ENCODE measurements around the gene HES7.
"Not testable (repeated sequence)": the region's sequence is repeated elsewhere in the genome, so short reads cannot be mapped to it uniquely, and the experiment has no call there.

Gene HES7

GRCh38 chr17:8105957-8106398 is 17.9 kb downstream of the HES7 start:
- no peak for DNase-seq (ENCODE audit: low read depth in 4 of 4, low spot score in 1 of 4)

DNA sequence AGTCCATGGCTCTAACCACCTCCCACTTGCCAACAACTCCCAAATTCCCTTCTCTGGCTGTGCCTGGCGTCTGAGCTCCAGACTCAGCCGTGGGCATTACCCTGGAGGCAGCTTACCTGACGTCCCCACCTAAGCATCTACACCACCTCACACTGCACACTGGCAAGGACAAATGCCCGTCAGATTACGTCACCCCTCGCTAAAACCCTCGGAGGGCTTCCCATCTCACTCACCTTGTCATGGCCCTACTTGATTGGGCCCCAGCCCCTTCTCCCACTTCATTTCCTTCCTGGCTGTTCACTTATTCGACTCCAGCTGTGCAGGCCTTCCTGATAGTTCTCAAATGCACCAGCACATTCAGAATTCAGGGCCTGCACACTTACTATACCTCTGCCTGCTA is 19.0 kb downstream of the HES7 start:
- no peak for DNase-seq (ENCODE audit: low read depth in 4 of 4, low spot score in 1 of 4)

DNA sequence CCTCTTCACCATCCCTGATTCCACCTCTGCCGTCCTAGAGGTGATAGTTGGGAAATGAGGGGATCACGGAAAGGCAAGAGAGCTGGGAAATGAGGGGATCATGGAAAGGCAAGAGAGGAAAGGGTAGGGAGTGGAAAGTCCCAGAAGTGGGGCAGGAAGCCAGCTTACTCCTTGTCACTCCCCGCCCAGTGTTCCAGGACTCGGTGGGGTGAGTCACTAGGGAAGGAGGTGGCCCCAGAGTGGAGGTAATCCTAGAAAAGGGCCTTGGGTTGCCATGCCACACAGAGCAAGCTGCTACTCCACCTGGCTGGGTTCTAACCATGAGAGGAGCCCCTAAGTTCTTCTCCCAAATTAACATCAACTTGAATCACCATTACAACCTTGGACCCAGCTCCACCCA is 20.4 kb downstream of the HES7 start:
- no peak for DNase-seq (ENCODE audit: low read depth in 4 of 4, low spot score in 1 of 4)

DNA sequence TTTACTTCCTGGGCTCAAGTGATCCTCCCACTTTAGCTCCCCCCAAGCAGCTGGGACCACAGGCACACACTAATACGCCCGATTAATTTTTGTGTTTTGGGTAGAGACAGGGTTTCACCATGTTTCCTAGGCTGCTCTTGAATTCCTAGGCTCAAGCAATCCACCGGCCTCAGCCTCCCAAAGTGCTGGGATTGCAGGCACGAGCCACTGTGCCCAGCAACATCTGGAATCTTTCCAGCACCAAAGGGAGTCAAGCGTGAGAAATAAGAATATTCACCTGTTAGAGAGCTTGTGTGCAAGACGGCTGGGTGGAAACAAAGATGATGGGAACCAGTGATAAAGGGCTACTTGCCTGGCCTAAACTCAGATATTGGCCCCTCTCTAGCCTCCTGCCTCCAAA is 22.2 kb downstream of the HES7 start:
- no peak for DNase-seq (ENCODE audit: low read depth in 4 of 4, low spot score in 1 of 4)

DNA sequence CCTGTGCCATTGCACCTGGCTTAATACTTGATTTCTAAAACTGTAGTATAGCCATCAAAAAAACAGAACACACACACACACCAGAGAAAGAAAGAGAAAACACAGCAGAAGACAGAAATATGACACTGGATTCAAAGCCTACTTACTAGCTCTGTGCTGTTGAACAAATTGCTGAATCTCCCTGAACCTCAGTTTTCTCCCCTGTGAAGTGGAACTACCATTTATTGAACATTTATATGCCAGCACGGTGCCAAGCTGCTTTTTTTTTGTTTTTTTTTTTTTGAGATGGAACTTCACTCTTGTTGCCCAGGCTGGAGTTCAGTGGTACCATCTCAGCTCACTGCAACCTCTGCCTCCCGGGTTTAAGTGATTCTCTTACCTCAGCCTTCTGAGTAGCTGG is 23.1 kb downstream of the HES7 start:
- no peak for DNase-seq (ENCODE audit: low read depth in 4 of 4, low spot score in 1 of 4)

GRCh38 chr17:8100111-8100510 is 23.8 kb downstream of the HES7 start:
- no peak for DNase-seq (ENCODE audit: low read depth in 4 of 4, low spot score in 1 of 4)

GRCh38 chr17:8096541-8096940 is 27.4 kb downstream of the HES7 start:
- DNase-seq (ENCODE audit: low read depth in 4 of 4, low spot score in 1 of 4): no peak

DNA sequence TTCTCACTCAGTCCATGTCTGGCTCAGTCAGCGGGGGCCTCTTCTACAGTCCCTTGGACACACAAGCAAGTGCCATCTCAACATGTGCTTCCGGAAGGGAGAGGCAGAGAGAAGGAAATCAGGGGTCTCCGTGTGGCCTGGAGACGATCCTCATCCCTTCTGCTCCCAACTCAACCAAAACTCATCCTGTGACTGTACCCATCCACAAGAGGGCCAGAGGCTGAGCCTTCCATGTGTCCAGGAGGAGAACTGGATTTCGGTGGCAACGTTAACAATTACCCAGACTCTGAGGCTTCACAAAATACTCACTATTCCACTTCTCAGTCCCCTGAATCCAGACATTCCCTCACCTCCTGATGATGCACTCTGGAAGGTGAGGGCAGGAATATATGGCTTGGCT is 28.5 kb downstream of the HES7 start:
- DNase-seq (ENCODE audit: low read depth in 4 of 4, low spot score in 1 of 4): no peak

DNA sequence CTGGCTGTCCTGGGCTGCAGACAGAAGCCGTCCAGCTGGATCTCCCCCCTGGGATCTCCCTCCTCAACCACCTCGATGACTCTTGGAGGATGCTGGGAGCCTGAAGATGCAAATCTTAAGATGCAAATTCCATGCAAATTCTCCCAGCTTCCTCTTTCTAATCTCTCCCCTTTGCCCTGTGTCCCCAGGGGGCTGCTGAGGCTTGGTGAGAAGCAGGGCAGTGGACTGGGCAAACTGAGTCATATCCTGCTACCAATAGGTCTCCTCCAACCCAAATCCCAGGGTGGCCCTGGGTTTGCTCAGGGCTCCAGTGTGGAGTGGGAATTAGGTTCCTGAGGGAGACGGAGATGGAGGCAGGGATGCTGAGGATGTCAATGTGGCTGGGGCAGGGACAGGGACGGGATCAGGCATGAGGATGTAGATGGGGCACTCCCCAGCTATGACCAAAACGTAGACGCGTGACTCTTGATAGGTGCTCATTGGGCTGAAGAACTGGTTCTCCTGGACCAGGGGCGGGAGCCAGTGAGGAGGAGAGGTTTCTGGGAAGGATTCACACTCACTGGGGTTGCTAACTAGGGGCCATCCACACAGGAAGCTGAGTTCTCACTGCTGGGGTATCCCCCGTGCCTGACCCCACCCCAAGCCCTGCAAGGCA is 32.7 kb downstream of the HES7 start:
- DNase-seq (ENCODE audit: low read depth in 4 of 4, low spot score in 1 of 4): no peak

DNA sequence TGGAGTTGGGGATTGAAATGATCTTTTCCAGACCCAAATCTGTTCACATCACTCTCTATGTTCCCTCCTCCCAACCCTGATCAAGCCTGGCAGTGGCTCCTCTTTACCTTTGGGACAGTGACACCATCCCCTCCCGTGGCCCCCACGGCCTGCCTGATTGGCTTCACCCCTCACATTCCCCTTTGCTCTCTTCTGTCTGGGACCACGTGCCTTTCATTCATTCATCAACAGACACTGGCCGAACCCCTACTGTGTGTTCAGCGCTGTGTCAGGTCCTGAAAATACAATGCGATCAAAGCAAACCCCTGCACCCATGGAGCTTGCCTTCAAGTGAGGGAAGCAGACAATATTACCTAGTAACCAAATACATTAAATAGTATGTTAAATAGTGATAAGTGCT is 34.2 kb downstream of the HES7 start:
- no peak for DNase-seq (ENCODE audit: low read depth in 4 of 4, low spot score in 1 of 4)

GRCh38 chr17:8087952-8088230 is 36.0 kb downstream of the HES7 start:
- no peak for DNase-seq (ENCODE audit: low read depth in 4 of 4, low spot score in 1 of 4)

DNA sequence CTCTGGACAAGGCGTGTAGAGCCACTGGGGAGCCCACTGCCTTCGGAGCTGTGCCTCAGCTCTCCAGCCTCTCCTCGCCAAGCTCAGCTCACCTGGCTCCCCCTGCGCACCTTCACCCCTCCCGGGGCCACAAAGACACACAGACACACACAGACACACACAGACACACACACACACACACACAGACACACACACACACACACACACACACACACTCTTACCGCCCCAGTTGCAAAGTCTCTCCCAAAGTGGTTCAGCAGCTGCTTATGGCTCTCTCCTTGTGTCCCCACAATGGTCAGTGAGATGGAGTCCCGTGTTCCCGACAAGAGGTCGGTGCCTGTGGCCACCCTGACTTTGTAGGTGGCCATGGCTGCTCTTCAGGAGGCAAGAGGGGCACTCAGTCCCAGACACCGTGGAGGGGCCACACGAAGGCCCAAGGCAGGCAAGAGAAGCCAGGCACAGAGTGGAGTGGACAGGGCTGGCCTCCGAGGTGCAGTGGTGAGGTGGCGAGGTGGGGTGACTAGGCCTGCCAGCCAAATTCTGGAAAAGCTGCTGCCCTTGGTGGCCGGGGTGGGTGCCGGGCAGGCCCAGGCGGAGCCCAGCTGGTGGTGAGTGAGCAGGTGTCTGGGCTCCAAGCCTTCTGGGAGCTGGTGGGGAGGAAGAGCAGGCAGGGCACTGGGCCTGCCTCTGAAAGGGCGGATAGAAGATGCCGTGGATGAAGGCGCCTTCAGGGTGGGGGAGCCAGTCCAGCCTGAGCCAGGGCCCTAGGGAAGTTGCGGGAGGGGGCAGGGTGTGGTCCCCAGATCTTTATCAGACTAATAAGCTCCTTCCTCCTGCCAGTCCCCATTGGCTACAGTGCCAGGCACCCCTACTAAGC is 36.6 kb downstream of the HES7 start, which contains the start of gene ALOX12B:
ALOX12B (minus strand) TSS at position 642 of the 877 bp plus-strand sequence; CDS start at position 368, 274 bp downstream.
- no peak for DNase-seq (ENCODE audit: low read depth in 4 of 4, low spot score in 1 of 4)

GRCh38 chr17:8084250-8084649 is 39.7 kb downstream of the HES7 start:
- no peak for DNase-seq (ENCODE audit: low read depth in 4 of 4, low spot score in 1 of 4)

- no peak for DNase-seq (ENCODE audit: low read depth in 4 of 4, low spot score in 1 of 4)
These were observed 41.6 kb downstream of the HES7 start for GRCh38 chr17:8082292-8082691.

- DNase-seq (ENCODE audit: low read depth in 4 of 4, low spot score in 1 of 4): no peak
These were observed 42.0 kb downstream of the HES7 start for GRCh38 chr17:8081876-8082275.

GRCh38 chr17:8080799-8081219 is 43.1 kb downstream of the HES7 start:
- no peak for DNase-seq (ENCODE audit: low read depth in 4 of 4, low spot score in 1 of 4)

DNA sequence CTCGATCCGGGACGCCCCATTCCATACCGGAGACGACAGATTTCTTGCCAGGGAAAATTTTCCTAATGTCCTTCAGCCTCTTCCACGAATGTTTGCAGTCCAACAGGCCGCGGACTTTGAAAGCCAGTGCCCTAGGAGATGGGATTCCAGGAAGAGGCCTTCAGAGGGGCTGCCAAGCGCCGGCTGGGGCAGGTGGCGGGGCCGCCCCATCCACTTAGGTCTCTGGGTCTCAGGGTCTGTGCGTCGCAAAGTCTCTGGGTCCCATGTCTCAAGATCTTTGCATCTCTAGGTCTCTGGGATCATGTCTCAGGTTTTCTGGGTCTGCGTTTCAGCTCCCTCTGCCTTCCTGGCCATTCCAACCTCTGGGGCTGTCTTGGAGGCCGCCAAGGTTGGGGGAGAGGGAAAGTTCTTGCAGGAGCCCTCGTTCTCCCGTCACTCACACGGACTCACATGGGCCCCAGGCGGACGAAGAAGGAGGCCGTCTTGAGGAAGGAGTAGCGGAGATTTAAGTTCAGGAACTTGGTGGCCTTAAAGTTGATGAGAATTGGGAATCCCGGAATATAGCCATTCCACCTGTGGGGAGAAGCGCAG is 43.6 kb downstream of the HES7 start:
- no peak for DNase-seq (ENCODE audit: low read depth in 4 of 4, low spot score in 1 of 4)

DNA sequence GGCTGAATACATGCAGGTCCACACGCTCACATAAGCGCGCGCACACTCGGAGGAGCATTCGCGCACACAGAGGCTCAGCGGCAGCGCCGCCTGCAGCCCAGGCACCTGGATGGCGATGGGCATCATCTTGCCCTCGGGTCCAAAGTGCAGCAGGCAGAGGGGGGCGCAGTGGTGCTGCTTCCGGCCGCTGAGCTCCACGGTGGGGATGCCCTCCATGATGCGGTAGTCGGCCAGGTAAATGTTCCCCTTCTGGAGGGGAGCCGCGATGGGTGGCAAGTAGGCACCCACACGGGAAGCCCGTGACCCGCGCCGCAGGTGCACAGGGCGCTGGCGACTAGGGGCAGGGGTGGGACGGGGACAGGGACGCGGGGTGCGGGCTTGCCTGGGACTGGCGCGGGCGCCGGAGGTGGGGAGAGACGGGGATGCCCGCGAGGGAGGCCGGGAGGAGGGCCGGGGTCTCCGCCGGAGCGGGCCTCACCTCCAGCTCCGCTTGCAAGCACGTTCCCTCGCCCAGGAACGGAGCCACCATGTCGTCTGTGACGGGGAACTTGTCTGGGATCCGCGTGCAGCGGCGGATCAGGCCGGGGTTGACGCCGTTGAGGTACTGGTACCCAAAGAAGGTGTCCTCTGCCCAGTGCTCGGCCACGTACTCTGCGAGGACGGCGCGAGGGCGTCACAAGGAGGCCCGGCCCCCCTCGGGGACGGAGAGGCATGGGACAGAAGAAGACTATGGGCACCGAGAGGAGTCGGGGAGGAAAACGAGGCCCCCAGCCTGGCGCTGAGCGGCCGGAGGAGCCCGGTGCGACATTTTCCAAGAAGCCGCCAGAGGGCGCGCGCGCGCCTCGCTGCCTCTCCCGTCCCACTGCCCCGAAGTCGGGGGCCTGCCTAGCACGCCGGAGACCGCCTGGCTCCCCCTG is 44.4 kb downstream of the HES7 start:
- peak; percentile 54 to 77 (median 70) for DNase-seq (ENCODE audit: low read depth in 4 of 4, low spot score in 1 of 4)

- not testable (repeated sequence) for DNase-seq (ENCODE audit: low read depth in 4 of 4, low spot score in 1 of 4)
These were observed 46.0 kb downstream of the HES7 start for GRCh38 chr17:8077939-8078338.

- DNase-seq (ENCODE audit: low read depth in 4 of 4, low spot score in 1 of 4): no peak
These were observed 47.2 kb downstream of the HES7 start for GRCh38 chr17:8076502-8077266.

Measured in stimulated activated CD4-positive, alpha-beta T cell treated with anti-CD3 and anti-CD28 coated beads, Interleukin-1b, Interleukin-23, amount 100 ng/mL, for 24 hours (primary cell).